HG03280 (cell line): ENCODE data around the gene ZNF580.

ENCODE experiments used
- ATAC-seq: cut with Tn5 transposase; IDR thresholded peaks from one replicate; pipeline ENCODE4 v1.9.1; 2021; ENCODE audit warnings: mild to moderate bottlenecking, moderate library complexity; ENCODE audit not compliant: unreplicated experiment

The ZNF580 gene

DNA sequence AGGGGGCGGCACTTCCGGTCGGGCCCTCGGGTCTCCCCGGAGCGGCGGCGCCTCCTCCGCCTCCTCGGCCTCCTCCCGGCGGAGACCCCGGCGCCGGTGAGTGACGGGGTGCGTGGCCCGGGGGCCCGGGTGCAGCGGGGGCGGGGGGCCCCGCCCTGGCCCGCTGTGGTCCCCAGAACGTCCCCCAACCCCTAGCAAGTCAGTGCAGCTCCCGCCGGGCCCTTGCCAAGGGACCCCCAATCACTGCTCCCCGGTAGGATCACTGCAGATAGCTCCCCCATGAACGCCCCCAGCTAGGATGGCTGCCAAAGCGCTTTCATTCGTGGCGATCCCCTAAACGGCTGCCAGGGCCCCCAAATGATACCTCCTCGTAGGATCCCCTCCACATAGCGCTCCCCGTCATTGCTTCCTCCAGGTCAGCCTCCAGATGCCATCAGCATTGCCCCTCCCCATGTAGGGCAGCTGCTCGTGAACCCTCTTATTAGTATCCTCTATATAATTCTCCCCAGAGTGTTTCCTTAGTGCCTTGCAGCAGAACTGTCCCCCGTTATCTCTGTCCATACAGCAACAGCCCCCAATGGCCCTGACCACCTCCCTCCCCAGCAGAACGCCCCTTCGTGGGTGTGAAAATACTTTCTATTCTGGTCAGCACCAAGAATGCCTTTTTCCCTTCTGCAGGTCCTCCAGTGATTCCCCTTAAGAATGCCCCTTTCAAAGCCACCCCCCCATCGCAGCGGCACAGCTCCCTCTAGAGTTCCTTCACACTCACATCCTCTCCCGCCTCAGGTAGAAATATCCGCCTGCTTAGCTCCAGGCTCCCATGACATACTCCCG, 34.9 kb upstream of the ZNF580 start, which contains the start of gene ZNF865:
Gene ZNF865 (plus strand): TSS at position 11 of the 834 bp plus-strand sequence. CDS start 7,972 bp downstream, outside the sequence.
- peak; percentile 27 for ATAC-seq

DNA sequence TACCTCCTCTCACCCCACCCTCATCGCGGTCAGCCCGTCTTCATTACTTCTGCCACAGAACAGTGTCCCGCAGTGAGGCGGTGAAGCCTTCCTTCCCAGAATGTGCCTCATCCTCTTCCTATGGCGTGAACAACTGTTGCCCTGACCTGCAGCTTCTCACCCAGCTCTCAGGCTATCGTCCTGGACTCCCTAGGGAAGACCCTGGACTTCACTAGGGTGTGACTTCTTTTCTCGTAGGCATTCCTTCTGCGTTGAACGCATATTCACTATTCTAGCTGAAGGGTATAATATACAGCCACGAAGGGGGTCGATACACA, 34.4 kb upstream of the ZNF580 start:
- no peak for ATAC-seq

DNA sequence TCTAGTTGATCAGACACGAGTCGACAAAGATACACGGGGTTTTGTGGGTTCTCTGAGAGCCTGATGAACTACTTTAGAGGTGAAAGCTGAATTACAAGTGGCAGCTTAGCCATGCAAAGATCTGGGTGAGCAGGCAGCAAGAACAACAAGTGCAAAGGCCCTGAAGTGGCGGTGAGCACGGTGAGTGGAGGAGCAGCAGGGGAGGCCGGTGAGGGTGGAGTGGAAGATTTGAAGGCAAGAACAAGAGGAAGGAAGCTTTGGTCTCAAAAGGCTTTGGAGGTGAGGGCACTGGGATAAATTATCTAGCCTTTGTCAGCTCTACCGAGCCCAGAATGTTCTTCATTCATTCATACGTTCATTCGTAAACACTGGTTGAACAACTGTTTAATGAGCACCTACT, 34.0 kb upstream of the ZNF580 start:
- no peak for ATAC-seq

DNA sequence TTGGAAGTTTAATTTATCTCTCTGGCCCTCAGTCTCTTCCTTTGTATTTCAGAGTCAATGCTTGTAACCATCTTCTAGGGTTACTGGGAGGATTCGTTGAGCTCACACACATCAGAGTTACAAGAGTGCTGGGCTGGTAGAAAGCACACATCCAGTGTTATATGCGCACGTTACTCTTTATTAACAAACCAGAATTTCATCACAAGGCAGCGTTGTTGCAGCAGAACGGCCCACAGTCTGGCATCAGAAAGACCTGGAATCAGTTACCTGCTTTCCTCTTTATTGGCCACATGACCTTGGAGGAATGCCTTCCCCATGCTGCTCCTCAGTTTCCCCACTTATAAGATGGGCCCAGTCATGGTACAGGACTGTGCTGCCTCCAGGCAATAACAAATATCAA, 31.5 kb upstream of the ZNF580 start:
- no peak for ATAC-seq

DNA sequence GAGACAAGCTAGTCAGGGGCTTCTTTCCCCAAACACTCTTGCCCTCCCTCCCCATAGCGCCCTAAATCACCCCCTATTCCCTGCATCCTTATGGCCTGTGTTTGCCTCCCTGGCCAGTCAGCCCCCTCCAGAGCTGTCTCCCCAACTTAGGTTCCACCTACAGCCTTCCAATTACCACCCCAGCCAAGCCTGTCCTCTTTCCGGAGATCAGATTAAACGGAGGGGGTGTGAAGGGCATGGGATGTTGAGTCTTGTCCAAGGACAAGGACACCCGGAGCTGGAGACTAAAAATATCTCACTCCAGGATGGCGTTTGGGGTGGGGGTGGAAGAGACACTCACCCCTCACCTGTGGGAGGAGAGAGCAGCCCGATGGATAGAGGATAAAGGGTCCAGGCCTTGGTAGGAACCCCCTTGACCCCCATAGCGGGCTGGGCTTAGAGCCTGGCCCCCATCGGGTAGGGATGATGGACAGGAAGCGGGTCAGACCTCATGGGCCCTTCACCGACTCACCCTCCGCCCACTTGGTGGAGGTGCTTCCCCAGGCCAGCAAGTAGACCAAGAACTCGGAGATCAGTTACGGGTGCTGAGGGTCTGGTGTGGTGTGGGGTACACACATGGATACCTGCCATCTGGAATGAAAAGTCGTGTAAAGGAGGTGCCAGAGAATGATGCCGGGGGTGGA, 29.4 kb upstream of the ZNF580 start:
- ATAC-seq: no peak

DNA sequence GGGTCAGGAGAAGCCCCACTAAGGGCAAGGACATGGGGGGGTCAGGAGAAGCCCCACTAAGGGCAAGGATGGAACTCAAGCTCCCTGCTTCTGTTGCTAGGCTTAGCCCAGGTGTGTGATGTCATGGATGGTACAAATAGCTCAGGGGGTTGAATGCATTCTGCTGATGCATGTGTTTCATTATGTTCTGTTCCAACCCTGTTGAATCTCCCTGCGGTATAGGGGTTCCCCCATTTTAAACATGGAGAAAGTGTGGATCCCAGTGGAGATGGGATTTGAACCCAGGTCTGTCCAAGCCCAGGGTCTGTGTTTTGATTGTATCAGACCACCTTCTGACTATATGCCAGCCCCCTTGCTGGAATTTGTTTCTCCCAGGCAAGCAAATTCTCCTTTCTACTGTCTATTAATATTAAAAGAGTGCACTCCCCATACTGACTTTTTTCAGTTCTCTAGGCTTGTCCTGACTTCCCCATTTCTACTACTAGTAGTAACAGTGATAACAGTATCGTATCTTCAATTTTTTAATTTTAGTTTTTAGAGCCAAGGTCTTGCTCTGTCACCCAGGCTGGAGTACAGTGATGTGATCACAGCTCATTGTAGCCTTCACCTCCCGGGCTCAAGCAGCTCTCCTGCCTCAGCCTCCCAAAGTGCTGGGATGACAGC, 28.7 kb upstream of the ZNF580 start:
- ATAC-seq: no peak

DNA sequence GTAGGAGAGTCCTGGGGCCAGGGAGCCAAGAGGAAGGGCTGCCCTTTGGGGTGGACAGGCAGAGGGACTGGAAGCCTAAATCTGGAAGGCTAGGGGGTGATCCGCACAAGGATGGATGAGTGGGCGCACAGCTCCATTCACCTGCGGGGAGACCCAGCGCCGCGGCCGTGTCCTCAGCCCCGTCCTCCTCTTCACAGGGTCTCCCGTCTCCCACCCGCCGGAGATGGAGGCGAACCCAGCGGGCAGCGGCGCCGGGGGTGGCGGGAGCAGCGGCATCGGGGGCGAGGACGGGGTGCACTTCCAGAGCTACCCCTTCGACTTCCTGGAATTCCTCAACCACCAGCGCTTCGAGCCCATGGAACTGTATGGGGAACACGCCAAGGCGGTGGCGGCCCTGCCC, 27.4 kb upstream of the ZNF580 start:
- no peak for ATAC-seq

DNA sequence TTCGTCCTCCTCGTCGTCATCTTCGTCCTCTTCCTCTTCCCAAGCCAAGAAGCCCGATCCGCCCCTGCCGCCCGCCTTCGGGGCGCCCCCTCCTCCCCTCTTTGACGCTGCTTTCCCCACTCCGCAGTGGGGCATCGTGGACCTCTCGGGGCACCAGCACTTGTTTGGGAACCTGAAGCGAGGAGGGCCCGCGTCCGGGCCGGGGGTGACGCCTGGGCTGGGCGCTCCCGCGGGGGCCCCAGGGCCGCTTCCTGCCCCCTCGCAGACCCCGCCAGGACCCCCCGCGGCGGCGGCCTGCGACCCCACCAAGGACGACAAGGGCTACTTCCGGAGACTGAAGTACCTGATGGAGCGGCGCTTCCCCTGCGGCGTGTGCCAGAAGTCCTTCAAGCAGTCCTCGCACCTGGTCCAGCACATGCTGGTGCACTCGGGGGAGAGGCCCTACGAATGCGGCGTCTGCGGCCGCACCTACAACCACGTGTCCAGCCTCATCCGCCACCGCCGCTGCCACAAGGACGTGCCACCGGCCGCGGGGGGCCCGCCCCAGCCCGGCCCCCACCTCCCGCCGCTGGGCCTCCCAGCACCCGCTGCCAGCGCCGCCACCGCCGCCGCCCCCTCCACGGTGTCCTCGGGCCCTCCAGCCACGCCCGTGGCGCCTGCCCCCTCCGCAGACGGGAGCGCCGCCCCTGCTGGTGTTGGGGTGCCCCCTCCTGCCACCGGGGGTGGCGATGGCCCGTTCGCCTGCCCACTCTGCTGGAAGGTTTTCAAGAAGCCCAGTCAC, 26.7 kb upstream of the ZNF580 start:
- ATAC-seq: no peak

DNA sequence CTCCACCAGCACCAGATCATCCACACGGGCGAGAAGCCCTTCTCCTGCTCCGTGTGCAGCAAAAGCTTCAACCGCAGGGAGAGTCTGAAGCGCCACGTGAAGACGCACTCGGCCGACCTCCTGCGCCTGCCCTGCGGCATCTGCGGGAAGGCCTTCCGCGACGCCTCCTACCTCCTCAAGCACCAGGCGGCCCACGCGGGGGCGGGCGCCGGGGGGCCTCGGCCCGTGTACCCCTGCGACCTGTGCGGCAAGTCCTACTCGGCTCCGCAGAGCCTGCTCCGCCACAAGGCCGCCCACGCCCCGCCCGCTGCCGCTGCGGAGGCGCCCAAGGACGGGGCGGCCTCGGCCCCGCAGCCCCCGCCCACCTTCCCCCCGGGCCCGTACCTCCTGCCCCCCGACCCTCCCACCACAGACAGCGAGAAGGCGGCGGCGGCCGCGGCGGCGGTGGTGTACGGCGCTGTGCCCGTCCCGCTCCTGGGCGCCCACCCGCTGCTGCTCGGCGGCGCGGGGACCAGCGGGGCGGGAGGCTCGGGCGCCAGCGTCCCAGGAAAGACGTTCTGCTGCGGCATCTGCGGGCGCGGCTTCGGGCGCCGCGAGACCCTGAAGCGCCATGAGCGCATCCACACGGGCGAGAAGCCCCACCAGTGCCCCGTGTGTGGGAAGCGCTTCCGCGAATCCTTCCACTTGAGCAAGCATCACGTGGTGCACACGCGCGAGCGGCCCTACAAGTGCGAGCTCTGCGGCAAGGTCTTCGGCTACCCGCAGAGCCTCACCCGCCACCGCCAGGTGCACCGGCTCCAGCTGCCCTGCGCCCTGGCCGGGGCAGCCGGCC, 25.9 kb upstream of the ZNF580 start:
- ATAC-seq: no peak

DNA sequence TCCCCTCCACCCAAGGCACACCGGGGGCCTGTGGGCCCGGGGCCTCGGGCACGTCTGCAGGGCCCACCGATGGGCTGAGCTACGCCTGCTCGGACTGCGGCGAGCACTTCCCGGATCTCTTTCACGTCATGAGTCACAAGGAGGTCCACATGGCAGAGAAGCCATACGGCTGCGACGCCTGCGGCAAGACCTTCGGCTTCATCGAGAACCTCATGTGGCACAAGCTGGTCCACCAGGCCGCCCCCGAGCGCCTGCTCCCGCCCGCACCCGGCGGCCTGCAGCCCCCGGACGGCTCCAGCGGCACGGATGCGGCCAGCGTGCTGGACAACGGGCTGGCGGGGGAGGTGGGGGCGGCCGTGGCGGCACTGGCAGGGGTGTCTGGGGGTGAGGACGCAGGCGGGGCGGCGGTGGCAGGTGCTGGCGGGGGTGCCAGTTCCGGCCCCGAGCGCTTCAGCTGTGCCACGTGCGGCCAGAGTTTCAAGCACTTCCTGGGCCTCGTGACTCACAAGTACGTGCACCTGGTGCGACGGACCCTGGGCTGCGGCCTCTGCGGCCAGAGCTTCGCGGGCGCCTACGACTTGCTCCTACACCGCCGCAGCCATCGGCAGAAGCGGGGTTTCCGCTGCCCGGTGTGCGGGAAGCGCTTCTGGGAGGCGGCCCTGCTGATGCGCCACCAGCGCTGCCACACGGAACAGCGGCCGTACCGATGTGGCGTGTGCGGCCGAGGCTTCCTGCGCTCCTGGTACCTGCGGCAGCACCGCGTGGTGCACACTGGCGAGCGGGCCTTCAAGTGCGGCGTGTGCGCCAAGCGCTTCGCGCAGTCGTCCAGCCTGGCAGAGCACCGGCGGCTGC, 25.0 kb upstream of the ZNF580 start:
- ATAC-seq: no peak

DNA sequence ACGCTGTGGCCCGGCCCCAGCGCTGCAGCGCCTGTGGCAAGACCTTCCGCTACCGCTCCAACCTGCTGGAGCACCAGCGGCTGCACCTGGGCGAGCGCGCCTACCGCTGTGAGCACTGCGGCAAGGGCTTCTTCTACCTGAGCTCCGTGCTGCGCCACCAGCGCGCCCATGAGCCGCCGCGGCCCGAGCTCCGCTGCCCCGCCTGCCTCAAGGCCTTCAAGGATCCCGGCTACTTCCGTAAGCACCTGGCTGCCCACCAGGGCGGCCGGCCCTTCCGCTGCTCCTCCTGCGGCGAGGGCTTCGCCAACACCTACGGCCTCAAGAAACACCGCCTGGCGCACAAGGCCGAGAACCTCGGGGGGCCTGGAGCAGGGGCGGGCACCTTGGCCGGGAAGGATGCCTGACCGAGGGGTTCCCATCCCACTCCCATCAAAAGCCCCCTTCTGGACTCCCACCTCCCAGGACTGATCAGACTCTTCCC, 24.4 kb upstream of the ZNF580 start:
- ATAC-seq: no peak

DNA sequence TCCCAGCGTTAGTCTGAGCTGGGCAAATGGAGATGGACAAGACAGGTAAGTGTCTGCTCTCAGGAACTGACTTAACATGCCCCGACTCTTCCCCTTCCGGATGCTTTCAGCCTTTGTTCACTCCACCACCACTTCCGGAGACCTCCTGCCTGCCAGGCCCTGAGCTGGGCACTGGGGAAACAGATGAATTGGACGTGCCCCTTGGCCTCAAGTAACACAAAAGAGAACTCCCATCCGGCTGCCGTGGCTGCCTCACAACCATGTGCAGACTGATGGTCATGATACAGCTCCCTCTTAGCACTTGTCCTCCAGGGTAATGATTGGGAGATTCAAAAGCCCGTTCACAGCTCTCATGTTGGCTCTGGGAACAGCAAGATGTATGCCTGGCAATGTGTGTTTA, 23.4 kb upstream of the ZNF580 start:
- ATAC-seq: no peak

DNA sequence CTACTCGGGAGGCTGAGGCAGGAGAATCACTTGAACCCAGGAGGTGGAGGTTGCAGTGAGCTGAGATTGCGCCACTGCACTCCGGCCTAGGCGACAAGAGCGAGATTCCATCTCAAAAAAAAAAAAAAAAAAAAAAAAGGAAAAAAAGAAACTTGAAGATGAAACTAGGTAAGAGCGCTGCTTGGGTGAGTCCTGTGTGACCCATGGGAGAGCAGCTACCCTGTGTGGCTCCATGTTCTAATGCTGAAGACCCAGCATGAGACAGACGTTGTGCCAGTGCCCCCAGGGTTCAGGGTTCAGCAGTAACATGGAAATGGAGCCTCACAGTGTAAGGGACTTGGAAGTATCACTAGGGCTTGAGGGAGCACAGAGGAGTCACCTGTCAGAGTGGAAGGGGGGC, 22.4 kb upstream of the ZNF580 start:
- no peak for ATAC-seq

DNA sequence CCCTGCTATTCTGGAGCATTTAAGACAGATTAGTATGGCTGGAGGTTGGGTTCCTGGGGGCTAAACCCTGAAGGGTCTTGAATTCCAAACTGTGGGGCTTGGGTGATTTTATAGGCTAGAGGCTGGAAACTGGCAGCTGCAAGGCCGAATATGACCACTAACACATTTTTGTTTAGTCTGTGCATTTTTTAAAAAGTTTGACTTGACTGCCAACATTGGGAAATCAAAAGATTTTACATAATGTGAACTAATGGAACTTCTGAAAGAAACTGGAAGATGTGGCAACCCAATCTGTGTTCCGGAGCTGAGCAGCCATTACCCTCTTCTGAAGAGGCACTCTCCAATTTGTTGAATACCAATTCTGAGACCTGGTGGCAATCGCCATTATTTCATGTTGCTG, 21.5 kb upstream of the ZNF580 start:
- no peak for ATAC-seq

DNA sequence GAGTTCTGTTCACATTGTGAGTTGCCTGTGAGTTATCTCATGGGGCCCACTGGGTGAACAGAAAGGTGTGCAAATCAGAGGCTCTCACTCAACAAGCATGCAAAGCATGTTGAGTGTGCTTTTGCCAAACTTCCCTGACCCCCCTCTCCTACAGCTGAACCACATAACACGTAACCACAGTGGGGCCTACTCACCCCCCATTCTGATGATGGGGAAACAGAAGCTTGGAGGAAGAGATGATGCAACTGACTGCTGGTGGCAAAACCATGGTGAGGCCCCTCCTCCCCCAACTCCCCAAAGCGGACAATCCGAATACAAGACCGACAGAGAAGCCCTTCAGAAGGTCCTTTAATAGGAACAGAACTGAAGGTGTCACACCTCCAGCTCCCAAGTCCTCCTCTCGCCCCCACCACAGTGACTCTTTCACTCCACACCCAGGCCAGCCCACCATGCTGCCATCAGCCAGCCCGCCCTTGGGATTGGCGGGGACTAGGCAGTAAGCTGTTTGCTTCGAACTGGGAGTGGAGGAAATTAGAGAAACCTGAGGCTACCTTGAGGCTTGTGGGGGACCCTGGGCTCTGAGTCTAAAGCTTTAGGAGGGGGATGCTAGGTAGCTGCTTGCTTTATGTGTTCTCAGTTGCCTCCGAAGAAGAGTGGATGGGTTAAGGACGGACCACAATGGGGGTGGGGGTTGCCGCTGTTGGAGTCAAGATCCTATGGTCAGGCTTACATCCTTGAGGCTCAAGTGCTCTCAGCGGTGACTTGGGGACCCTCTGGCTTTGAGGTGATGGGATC, 20.2 kb upstream of the ZNF580 start:
- no peak for ATAC-seq

DNA sequence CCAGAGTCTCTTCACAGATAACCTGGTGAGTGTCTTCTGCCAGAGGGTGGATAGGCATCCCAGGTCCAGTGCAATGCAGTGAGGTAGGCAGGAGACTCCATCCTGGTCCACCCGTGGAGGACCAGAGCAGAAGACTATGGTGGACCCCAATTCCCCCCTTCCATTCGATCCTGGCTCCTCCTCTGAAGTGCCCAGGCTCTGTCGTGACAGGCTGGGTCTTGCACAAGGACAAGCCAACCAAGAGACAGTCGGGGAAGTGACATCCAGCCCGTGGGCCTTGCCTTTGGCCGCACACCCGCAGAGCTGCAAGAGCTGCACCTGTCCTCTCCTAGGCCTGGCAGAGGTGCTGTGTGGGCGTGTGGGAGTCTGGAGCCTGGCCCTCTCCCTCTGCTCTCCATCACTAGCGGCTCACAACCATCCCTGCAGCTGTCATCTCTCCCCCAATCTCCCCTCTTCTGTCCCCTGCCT, 19.6 kb upstream of the ZNF580 start:
- ATAC-seq: no peak

DNA sequence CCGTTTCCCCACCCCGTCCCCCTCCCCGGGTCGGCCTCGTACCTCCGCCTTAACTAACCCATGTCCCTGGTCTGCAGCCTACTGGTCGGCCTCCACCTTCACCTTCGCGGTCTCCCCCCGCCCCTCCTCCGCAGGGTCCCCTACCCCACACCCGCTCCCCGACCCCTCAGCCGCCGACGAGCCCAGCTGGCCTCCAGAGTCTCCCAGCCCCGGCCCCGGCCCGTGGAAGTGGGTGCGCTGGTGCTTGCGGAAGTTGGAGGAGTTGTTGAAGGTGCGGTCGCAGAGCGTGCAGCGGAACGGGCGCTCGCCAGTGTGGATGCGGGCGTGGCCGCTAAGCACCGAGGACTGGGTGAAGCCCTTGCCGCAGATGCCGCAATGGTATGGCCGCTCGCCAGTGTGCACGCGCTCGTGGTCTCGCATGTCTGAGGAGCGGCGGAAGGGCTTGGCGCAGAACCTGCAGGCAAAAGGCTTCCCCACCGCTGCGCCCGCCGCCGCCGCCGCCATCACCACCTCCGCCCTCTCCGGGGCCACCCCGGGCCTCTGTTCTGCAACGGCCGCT, 19.1 kb upstream of the ZNF580 start:
- ATAC-seq: no peak
